Mammary epithelial cell (primary cell): ENCODE data around the gene WASHC3.

Experiments used
- EZH2 ChIP-seq: IDR thresholded peaks from 2 replicates; pipeline ENCODE4 v1.6.1; 2012; ENCODE audit warnings: low read length, inconsistent platforms, borderline replicate concordance
- TF ChIP-seq, protein P1 (sequence below), 2 donors: IDR thresholded peaks in 1 of 2; conservative IDR thresholded peaks in 1 of 2; 2 replicates each; pipeline ENCODE4 v1.5.1; 2011 to 2012; ENCODE audit warnings: inconsistent platforms in 2 of 2, low read length in 2 of 2, mild to moderate bottlenecking in 2 of 2, control low read depth in 1 of 2, low read depth in 1 of 2; ENCODE audit not compliant: insufficient read depth in 1 of 2; ENCODE audit errors: extremely low read depth in 1 of 2

- TF ChIP-seq, protein P1, sequence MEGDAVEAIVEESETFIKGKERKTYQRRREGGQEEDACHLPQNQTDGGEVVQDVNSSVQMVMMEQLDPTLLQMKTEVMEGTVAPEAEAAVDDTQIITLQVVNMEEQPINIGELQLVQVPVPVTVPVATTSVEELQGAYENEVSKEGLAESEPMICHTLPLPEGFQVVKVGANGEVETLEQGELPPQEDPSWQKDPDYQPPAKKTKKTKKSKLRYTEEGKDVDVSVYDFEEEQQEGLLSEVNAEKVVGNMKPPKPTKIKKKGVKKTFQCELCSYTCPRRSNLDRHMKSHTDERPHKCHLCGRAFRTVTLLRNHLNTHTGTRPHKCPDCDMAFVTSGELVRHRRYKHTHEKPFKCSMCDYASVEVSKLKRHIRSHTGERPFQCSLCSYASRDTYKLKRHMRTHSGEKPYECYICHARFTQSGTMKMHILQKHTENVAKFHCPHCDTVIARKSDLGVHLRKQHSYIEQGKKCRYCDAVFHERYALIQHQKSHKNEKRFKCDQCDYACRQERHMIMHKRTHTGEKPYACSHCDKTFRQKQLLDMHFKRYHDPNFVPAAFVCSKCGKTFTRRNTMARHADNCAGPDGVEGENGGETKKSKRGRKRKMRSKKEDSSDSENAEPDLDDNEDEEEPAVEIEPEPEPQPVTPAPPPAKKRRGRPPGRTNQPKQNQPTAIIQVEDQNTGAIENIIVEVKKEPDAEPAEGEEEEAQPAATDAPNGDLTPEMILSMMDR (conservative IDR thresholded peaks at IDR 0.05 in 1 of 2, IDR thresholded peaks at IDR 0.05 in 1 of 2; ENCODE audit: extremely low read depth in 1 of 2, insufficient read depth in 1 of 2, low read depth in 1 of 2, low read length in 2 of 2) = no peak
- no peak for TF ChIP-seq EZH2
Measured at GRCh38 chr12:101968770-101969169, 93.0 kb downstream of the WASHC3 start.
